Measurements from ENCODE around the gene FRS2.

The FRS2 gene

DNA sequence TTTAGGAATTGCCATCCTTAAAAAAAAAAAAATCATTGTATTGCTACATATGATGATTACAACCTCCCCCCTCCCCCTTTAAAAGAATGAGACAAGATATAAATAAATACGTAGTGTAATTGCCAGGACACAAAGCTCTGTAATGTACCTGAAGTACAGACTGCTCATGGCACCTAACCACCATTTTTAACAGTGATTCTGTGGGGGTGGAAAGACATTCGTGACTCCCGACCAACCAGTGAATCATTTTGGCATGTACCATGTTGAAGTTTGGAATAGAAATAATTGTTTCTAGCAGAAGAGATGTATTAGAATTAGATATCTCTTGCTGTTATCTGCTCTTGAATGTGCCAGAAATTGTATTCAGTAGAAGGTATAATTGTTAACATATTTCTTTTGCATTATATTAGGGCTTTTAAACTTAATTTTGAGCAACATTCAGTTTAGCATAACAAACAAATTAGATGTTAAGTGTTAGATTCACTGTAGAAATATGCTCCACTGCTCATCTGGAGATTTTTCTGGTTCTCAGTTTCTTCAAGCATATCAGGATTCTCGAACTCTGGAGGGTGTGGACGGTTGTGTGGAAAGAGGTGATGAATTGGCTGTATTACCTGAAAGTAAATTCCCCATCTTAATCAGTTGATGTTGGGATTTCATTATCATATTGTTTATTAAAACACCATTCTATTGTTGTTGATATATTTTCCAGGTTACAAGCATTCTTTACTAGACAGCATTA, 31.1 kb downstream of the FRS2 start:
- no peak overlapping the region for H3K27ac Mint-ChIP-seq
- H3K4me1 Mint-ChIP-seq: peaks cover 15% of the 10 kb centered on the region
- CTCF ChIA-PET: no interaction called here
- H3K36me3 Mint-ChIP-seq: peaks cover 3% of the 10 kb centered on the region
- no peaks in the 10 kb centered on the region for H3K9me3 Mint-ChIP-seq
- no peak overlapping the region for H3K4me3 Mint-ChIP-seq
- no peaks in the 10 kb centered on the region for H3K27me3 Mint-ChIP-seq
- DNase-seq: no peak

- no peaks in the 10 kb centered on the region for H3K27me3 Mint-ChIP-seq
- H3K4me3 Mint-ChIP-seq: no peak overlapping the region
- DNase-seq: no peak
- H3K9me3 Mint-ChIP-seq: no peaks in the 10 kb centered on the region
- peaks cover 6% of the 10 kb centered on the region for H3K4me1 Mint-ChIP-seq
- H3K27ac Mint-ChIP-seq: no peak overlapping the region
- CTCF ChIA-PET: no interaction called here
- peaks cover 2% of the 10 kb centered on the region for H3K36me3 Mint-ChIP-seq
Observed at GRCh38 chr12:69502345-69503081, 32.3 kb downstream of the FRS2 start.

GRCh38 chr12:69508091-69508490, 37.9 kb downstream of the FRS2 start:
- CTCF ChIA-PET: no interaction called here
- H3K27me3 Mint-ChIP-seq: no peaks in the 10 kb centered on the region
- no peaks in the 10 kb centered on the region for H3K9me3 Mint-ChIP-seq
- no peak for DNase-seq
- H3K4me3 Mint-ChIP-seq: no peak overlapping the region
- peaks cover 9% of the 10 kb centered on the region for H3K4me1 Mint-ChIP-seq
- no peaks in the 10 kb centered on the region for H3K36me3 Mint-ChIP-seq
- no peak overlapping the region for H3K27ac Mint-ChIP-seq

GRCh38 chr12:69508621-69509020, 38.4 kb downstream of the FRS2 start:
- no peak overlapping the region for H3K4me3 Mint-ChIP-seq
- H3K27me3 Mint-ChIP-seq: no peaks in the 10 kb centered on the region
- no peaks in the 10 kb centered on the region for H3K36me3 Mint-ChIP-seq
- H3K4me1 Mint-ChIP-seq: peaks cover 9% of the 10 kb centered on the region
- DNase-seq: no peak
- H3K27ac Mint-ChIP-seq: no peak overlapping the region
- CTCF ChIA-PET: no interaction called here
- no peaks in the 10 kb centered on the region for H3K9me3 Mint-ChIP-seq

- Mint-ChIP-seq H3K9me3 (no peaks in the 10 kb centered on the region), H3K4me1 (peaks cover 10% of the 10 kb centered on the region), H3K27me3 (no peaks in the 10 kb centered on the region), H3K4me3 (no peak overlapping the region), H3K27ac (no peak overlapping the region), H3K36me3 (no peaks in the 10 kb centered on the region)
- DNase-seq: no peak
- CTCF ChIA-PET: no interaction called here
Observed at GRCh38 chr12:69509308-69509736, 39.1 kb downstream of the FRS2 start.

DNA sequence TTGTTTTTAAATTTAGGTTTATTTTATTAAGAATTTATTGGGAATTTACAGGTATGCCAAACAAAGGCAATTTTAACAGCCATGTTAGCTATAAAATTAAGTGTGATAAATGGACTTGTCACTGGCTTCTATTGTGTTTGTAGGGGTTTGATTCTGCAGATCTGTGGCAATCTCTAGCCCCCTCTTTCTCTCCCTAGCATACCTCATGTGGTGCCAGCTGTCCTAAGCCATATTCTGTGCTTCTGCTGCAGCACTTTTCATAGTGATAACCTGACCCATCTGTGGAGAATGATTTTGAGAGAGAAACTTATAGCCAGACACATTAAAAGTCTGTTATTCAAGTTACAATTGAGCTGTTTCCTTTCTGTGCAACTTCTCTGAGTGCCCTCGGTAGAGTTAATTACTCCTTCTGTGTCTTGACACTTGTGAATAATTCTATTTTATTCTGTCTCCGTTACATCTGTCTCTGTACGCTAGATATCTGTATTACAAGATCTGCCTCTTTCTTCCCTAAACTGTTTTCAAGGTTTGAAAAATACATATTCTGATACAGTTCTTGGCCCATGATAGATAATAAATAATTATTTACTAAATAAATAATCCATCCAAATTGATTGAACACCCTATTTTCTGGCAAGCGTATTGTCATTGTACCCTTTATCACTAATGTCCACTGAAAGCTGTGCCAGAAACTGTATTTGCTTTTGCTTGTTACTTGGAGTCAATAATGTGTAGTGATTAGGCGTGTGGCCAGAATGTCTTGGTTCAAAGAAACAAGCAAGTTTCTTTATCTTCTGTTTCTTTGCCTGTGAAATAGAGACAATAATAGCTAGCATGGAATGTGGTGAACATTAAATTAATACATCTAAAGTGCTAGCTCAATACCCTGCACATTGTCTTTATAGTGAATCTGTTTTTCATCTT, 40.0 kb downstream of the FRS2 start:
- CTCF ChIA-PET: no interaction called here
- H3K27ac Mint-ChIP-seq: no peak overlapping the region
- DNase-seq: no peak
- no peaks in the 10 kb centered on the region for H3K27me3 Mint-ChIP-seq
- peaks cover 18% of the 10 kb centered on the region for H3K4me1 Mint-ChIP-seq
- no peak overlapping the region for H3K4me3 Mint-ChIP-seq
- H3K36me3 Mint-ChIP-seq: no peaks in the 10 kb centered on the region
- H3K9me3 Mint-ChIP-seq: no peaks in the 10 kb centered on the region

DNA sequence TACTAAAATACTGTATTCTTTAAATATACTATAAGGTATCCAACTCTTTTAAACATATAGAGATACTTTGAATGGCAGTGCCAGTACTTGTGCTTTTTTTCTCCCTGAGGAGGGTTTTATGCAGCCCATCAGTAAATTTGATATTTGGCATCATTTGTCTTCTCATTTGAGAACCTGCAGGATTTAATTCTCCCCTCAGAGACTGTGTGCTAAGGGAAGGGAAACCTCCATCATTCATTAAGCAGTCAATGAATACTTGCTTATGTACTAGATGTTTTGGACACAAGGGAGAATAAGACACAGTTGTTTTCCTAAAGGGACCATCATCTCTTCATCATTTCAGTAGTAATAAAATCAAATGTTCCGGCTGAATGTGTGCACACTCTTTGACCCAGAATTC, 40.8 kb downstream of the FRS2 start:
- Mint-ChIP-seq H3K27me3 (no peaks in the 10 kb centered on the region), H3K4me1 (peaks cover 18% of the 10 kb centered on the region), H3K4me3 (no peak overlapping the region), H3K36me3 (no peaks in the 10 kb centered on the region), H3K9me3 (no peaks in the 10 kb centered on the region), H3K27ac (no peak overlapping the region)
- CTCF ChIA-PET: no interaction called here
- no peak for DNase-seq

DNA sequence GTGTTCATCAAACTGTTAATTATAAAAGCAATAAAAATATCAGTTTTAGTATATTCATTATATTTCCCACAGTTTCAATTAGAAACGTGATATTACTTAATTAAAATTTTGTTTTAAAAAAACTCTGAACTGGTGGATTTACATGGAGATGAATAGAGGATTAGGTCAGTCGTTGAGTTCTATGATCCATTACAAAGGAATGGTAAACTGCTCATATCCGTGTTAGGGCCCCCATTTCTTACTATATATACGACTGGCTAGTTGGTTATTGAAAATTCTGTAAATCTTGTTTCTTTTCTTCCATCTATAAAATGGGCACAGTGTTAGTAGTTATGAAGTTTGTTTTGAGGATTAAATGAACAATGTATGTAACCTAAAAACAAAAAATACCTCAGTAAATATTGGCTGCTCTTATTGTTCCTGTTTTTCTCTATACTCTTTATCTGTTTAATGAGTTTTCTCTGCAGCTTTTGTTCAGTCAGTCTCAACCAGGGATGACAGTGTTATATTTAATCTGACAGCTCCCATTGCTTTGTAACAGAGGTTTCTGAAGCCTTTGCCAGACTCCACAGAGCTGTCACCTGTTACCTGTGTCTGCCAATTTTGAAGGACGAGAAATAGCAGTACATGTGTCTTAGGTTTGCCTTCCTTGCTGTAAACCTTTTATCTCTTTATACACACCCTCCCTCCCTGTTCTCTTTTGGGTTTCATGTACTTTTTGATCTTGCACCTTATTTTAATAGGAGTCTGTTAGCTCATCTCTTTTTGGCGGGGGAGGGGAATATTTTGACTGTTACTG, 41.5 kb downstream of the FRS2 start:
- Mint-ChIP-seq H3K27ac (no peak overlapping the region), H3K27me3 (no peaks in the 10 kb centered on the region), H3K9me3 (no peaks in the 10 kb centered on the region), H3K4me3 (no peak overlapping the region), H3K4me1 (peaks cover 18% of the 10 kb centered on the region), H3K36me3 (no peaks in the 10 kb centered on the region)
- CTCF ChIA-PET: no interaction called here
- DNase-seq: no peak

DNA sequence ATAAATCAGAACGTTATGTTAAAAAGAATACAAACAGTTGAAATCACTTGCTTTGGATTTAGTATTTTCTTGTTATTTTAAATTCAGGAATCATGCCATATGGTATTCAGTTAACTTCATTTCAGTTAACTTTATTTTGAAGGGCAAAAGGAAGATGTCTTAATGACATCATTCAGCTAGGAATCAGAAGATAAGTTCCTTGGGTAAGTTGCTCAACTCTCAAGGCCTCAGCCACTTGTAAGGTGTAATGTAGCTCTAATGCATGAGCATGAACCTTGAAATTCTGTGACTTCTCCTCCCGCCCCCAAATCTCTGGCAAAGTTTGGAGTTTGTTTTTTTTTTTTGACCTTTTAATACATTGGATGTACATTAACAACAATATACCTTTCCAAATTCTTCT, 42.6 kb downstream of the FRS2 start:
- no peak overlapping the region for H3K4me3 Mint-ChIP-seq
- no peak overlapping the region for H3K27ac Mint-ChIP-seq
- H3K9me3 Mint-ChIP-seq: no peaks in the 10 kb centered on the region
- H3K36me3 Mint-ChIP-seq: no peaks in the 10 kb centered on the region
- peaks cover 18% of the 10 kb centered on the region for H3K4me1 Mint-ChIP-seq
- CTCF ChIA-PET: no interaction called here
- no peaks in the 10 kb centered on the region for H3K27me3 Mint-ChIP-seq
- no peak for DNase-seq

GRCh38 chr12:69513297-69513696, 43.1 kb downstream of the FRS2 start:
- Mint-ChIP-seq H3K4me1 (peaks cover 20% of the 10 kb centered on the region), H3K36me3 (no peaks in the 10 kb centered on the region), H3K27me3 (no peaks in the 10 kb centered on the region), H3K9me3 (no peaks in the 10 kb centered on the region), H3K4me3 (no peak overlapping the region), H3K27ac (no peak overlapping the region)
- CTCF ChIA-PET: interaction anchor here (0.9 kb wide), 1 partner anchor 53 kb away, joined by 3 read pairs; no protein-coding TSS in a partner anchor
- no peak for DNase-seq

DNA sequence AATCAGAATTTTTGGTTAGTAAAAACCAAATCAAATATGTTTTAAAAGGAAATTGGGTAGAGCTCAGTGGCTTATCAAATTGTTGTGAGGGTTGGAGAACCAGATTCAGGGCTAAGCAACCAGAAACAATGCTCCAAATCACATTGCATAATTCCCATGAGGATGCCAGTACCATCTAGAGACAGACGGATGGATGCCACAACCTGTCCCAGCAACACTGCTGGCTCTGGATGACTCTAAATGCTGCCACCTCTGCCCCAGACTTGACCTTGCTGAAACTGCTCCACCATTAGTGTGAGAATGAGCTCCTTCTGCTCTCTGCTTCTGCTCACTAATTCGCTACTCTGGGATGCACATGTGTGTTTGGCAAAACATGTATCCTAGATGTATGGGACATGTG, 43.9 kb downstream of the FRS2 start:
- CTCF ChIA-PET: interaction anchor here (0.9 kb wide), 1 partner anchor 52 kb away, joined by 3 read pairs; no protein-coding TSS in a partner anchor
- Mint-ChIP-seq H3K9me3 (peaks cover 2% of the 10 kb centered on the region), H3K4me1 (peaks cover 18% of the 10 kb centered on the region), H3K27me3 (no peaks in the 10 kb centered on the region), H3K4me3 (no peak overlapping the region), H3K36me3 (peaks cover under 1% of the 10 kb centered on the region), H3K27ac (no peak overlapping the region)
- DNase-seq: no peak

- no peak for DNase-seq
- Mint-ChIP-seq H3K27me3 (no peaks in the 10 kb centered on the region), H3K27ac (no peak overlapping the region), H3K4me1 (peaks cover 21% of the 10 kb centered on the region), H3K36me3 (peaks cover 3% of the 10 kb centered on the region), H3K9me3 (peaks cover 2% of the 10 kb centered on the region), H3K4me3 (no peak overlapping the region)
- CTCF ChIA-PET: no interaction called here
Observed at GRCh38 chr12:69514845-69515244, 44.7 kb downstream of the FRS2 start.

GRCh38 chr12:69515394-69515930, 45.3 kb downstream of the FRS2 start:
- no peak overlapping the region for H3K4me3 Mint-ChIP-seq
- H3K36me3 Mint-ChIP-seq: peaks cover 3% of the 10 kb centered on the region
- peaks cover 21% of the 10 kb centered on the region for H3K4me1 Mint-ChIP-seq
- H3K9me3 Mint-ChIP-seq: peaks cover 3% of the 10 kb centered on the region
- DNase-seq: no peak
- CTCF ChIA-PET: no interaction called here
- H3K27me3 Mint-ChIP-seq: no peaks in the 10 kb centered on the region
- no peak overlapping the region for H3K27ac Mint-ChIP-seq
